Suprapubic skin (tissue), 4 donors: ENCODE data around the gene GALK2. TPM values are rescaled to one million over a fixed set of nuclear protein-coding genes. Genes with fewer than 3 reads are reported as not detected.
"Not testable (repeated sequence)": the region's sequence is repeated elsewhere in the genome, so short reads cannot be mapped to it uniquely, and the experiment has no call there.

ENCODE experiments used
- DNase-seq, 2 donors: peaks; one replicate each; pipeline ENCODE4 v3.0.0-alpha.2; 2019; ENCODE audit warnings: low spot score in 2 of 2
- H3K27ac ChIP-seq: fragments of 200-600 bp; sonication (generic); one replicate; pipeline ENCODE4 v1.5.1; 2019
- H3K27me3 ChIP-seq: fragments of 200-600 bp; sonication (generic); one replicate; pipeline ENCODE4 v1.5.1; 2019
- H3K36me3 ChIP-seq: fragments of 200-600 bp; sonication (generic); one replicate; pipeline ENCODE4 v1.5.1; 2019
- H3K4me1 ChIP-seq: fragments of 200-600 bp; sonication (generic); one replicate; pipeline ENCODE4 v1.5.1; 2019
- H3K4me3 ChIP-seq: fragments of 200-600 bp; sonication (generic); one replicate; pipeline ENCODE4 v1.5.1; 2019; ENCODE audit warnings: mild to moderate bottlenecking
- H3K9me3 ChIP-seq: fragments of 200-600 bp; sonication (generic); one replicate; pipeline ENCODE4 v1.5.1; 2019
- CTCF ChIP-seq, 2 donors: fragments of 200-600 bp in 1 of 2; fragments of 450-650 bp in 1 of 2; sonication (generic) in 1 of 2; IDR thresholded peaks; one replicate each; pipeline ENCODE4 v1.5.1; 2016 to 2019; ENCODE audit warnings: antibody characterized with exemption in 2 of 2, mild to moderate bottlenecking in 1 of 2, moderate library complexity in 1 of 2
- EP300 ChIP-seq: sonication (generic); formaldehyde crosslinking; IDR thresholded peaks from one replicate; pipeline ENCODE4 v1.6.1; 2017; ENCODE audit warnings: antibody characterized with exemption
- POLR2A ChIP-seq, 2 donors: fragments of 450-650 bp; IDR thresholded peaks; one replicate each; pipeline ENCODE4 v1.6.1; 2017; ENCODE audit warnings: antibody characterized with exemption in 2 of 2, mild to moderate bottlenecking in 2 of 2, moderate library complexity in 2 of 2
- POLR2AphosphoS5 ChIP-seq, 3 donors: sonication (generic); formaldehyde crosslinking; IDR thresholded peaks; one replicate each; pipeline ENCODE4 v1.6.1; 2017; ENCODE audit warnings: antibody characterized with exemption in 3 of 3
- WGBS: methylation state at CpG from one replicate; pipeline ENCODE4 v1.1.5; 2018; 5-methylcytosine and 5-hydroxymethylcytosine counted together
- total RNA-seq, 4 donors: library from RNA; depleted of rRNA; stranded (reverse); fragments of >200 nt; gene quantifications; one replicate each; pipeline ENCODE4 v1.1.0, GENCODE V29; 2016

The GALK2 gene
- total RNA-seq, 4 donors from 2014 or later = 23.3 to 35.2 (median 33.8) TPM

- H3K27ac ChIP-seq = no peak overlapping the region
- TF ChIP-seq CTCF (IDR thresholded peaks at IDR 0.05) (no peak), EP300 (no peak), POLR2AphosphoS5 (IDR thresholded peaks at IDR 0.05) (no peak), POLR2A (IDR thresholded peaks at IDR 0.05) (no peak)
- H3K4me3 ChIP-seq = no peak overlapping the region
- H3K36me3 ChIP-seq = no peaks in the 10 kb centered on the region
- 91% methylated on average over 7 of the region's 7 CpGs for WGBS
- H3K4me1 ChIP-seq = no peaks in the 10 kb centered on the region
- H3K27me3 ChIP-seq = no peaks in the 10 kb centered on the region
- no peaks in the 10 kb centered on the region for H3K9me3 ChIP-seq
- DNase-seq = no peak
These were observed 8.4 kb downstream of the GALK2 start for GRCh38 chr15:49178497-49178896.

- Histone ChIP-seq H3K27me3 (no peaks in the 10 kb centered on the region), H3K36me3 (no peaks in the 10 kb centered on the region), H3K4me1 (no peaks in the 10 kb centered on the region), H3K9me3 (no peaks in the 10 kb centered on the region), H3K4me3 (no peak overlapping the region), H3K27ac (no peak overlapping the region)
- no peak for DNase-seq
- TF ChIP-seq POLR2AphosphoS5 (IDR thresholded peaks at IDR 0.05) (no peak), EP300 (no peak), CTCF (IDR thresholded peaks at IDR 0.05) (no peak), POLR2A (IDR thresholded peaks at IDR 0.05) (no peak)
- 62% methylated on average over 1 of the region's 1 CpG for WGBS
These were observed 9.6 kb downstream of the GALK2 start for GRCh38 chr15:49179433-49180190.

- 90% methylated on average over 4 of the region's 4 CpGs for WGBS
- Histone ChIP-seq H3K27ac (no peak overlapping the region), H3K4me3 (no peak overlapping the region), H3K4me1 (no peaks in the 10 kb centered on the region), H3K27me3 (no peaks in the 10 kb centered on the region), H3K9me3 (no peaks in the 10 kb centered on the region), H3K36me3 (no peaks in the 10 kb centered on the region)
- TF ChIP-seq POLR2AphosphoS5 (IDR thresholded peaks at IDR 0.05) (no peak), EP300 (no peak), POLR2A (IDR thresholded peaks at IDR 0.05) (no peak), CTCF (IDR thresholded peaks at IDR 0.05) (no peak)
- DNase-seq = no peak
These were observed 12.1 kb downstream of the GALK2 start for GRCh38 chr15:49182128-49182527.

- H3K4me3 ChIP-seq = not testable (repeated sequence)
- WGBS = 82% methylated on average over 3 of the region's 3 CpGs
These were observed 13.7 kb downstream of the GALK2 start for GRCh38 chr15:49183741-49184140.

GRCh38 chr15:49185473-49185872 lies 15.4 kb downstream of the GALK2 start:
- Histone ChIP-seq H3K4me3 (no peak overlapping the region), H3K36me3 (no peaks in the 10 kb centered on the region), H3K27me3 (no peaks in the 10 kb centered on the region), H3K27ac (no peak overlapping the region), H3K4me1 (no peaks in the 10 kb centered on the region), H3K9me3 (no peaks in the 10 kb centered on the region)
- WGBS = 86% methylated on average over 1 of the region's 1 CpG
- TF ChIP-seq CTCF (IDR thresholded peaks at IDR 0.05) (no peak), POLR2AphosphoS5 (IDR thresholded peaks at IDR 0.05) (no peak), EP300 (no peak), POLR2A (IDR thresholded peaks at IDR 0.05) (no peak)
- DNase-seq = no peak

More at GRCh38 chr15:49183741-49184140, 13.7 kb downstream of the GALK2 start:
- H3K4me1 ChIP-seq, H3K36me3 ChIP-seq, DNase-seq, H3K27ac ChIP-seq, H3K9me3 ChIP-seq, H3K27me3 ChIP-seq: not testable (repeated sequence)
